NCI-H2227 treated with DMSO at 0.1 percent for 48 hours (cell line): Measurements from ENCODE around the gene NR1I2.

Experiments
- DNase-seq: peaks from one replicate; lab custom pipeline; 2025; lab: John Stamatoyannopoulos, UW

NR1I2 gene

DNA sequence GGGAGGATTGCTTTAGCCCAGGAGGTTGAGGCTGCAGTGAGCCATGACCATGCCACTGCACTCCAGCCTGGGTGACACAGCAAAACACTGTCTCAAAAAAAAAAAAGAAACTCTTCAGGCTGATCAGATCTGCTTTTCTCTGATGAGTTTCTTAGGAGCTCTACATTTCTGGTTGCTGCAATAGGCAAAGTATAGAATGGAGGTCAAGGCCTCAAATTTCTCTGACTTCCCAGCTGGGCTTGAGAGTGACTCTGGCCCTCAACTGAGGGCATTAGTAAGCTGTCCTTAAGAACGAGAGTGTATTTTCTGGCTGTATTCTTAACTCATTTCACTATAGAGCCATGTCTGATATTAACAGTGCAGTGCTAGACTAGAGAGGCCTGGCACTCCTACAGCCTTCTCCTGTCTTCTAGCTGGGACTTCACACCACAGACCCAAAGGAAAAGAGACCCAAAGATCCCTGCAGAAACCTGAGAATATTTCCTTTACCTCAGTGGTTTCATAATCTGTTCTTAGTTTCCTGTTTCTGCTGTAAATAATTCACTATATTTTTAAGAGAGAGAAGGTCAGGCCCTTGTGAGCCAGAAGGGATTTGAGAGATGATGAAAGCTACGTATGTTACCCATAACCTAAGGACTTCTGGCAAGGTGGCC lies 2.0 kb upstream of the NR1I2 start:
- no peak for DNase-seq

DNA sequence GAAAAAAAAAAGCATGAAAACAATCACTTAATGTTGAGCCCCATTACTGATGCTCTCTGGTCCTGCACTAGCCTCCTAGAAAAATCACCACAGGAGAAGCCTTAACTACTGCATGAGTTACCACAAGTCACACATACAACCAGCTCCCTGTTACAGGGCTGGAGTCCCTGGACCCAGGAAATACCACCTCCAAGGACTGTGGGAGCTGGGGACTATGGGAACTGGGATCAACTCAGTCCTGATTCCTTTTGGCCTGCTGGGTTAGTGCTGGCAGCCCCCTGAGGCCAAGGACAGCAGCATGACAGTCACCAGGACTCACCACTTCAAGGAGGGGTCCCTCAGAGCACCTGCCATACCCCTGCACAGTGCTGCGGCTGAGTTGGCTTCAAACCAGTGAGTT lies 559 bp downstream of the NR1I2 start:
- no peak for DNase-seq

GRCh38 chr3:119783255-119783654 lies 1.4 kb downstream of the NR1I2 start:
- DNase-seq, result no peak

GRCh38 chr3:119783883-119784282 lies 2.0 kb downstream of the NR1I2 start:
- no peak for DNase-seq

DNA sequence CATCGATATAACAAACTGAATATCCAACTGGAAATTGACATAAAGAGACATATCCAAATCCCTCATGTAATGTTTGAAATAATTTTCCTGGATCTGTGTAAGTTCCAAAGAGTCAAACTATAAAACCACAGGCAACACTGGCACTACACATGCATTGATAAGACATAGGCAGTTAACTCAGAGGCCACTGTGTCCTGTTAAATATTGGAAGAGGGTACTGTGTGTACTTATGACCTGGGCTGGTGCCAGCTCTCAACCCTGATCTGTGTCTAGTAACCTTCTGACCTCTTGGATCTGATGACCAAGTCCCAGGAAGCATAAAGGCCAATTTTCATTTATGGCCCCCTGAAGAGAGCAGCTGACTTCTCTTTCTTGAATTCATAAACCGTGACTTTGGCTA lies 4.5 kb downstream of the NR1I2 start:
- DNase-seq, result no peak

GRCh38 chr3:119790369-119790768 lies 8.5 kb downstream of the NR1I2 start:
- no peak for DNase-seq

DNA sequence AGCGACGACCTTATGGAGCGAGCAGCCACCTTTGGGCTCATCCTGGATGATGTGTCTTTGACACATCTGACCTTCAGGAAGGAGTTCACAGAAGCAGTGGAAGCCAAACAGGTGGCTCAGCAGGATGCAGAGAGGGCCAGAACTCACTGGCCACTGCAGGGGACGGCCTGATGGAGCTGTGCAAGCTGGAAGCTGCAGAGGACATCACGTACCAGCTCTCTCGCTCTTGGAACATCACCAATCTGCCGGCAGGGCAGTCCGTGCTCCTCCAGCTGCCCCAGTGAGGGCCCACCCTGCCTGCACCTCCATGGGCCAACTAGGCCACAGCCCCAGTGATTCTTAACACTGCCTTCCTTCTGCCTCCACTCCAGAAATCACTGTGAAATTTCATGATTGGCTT lies 10.4 kb downstream of the NR1I2 start:
- DNase-seq, result no peak

GRCh38 chr3:119794401-119794800 lies 12.5 kb downstream of the NR1I2 start:
- no peak for DNase-seq

- no peak for DNase-seq
Measured at GRCh38 chr3:119794971-119795612, 13.2 kb downstream of the NR1I2 start.

- no peak for DNase-seq
Measured at GRCh38 chr3:119795849-119796248, 13.9 kb downstream of the NR1I2 start.

- DNase-seq, result no peak
Measured at GRCh38 chr3:119796368-119796767, 14.5 kb downstream of the NR1I2 start.

DNA sequence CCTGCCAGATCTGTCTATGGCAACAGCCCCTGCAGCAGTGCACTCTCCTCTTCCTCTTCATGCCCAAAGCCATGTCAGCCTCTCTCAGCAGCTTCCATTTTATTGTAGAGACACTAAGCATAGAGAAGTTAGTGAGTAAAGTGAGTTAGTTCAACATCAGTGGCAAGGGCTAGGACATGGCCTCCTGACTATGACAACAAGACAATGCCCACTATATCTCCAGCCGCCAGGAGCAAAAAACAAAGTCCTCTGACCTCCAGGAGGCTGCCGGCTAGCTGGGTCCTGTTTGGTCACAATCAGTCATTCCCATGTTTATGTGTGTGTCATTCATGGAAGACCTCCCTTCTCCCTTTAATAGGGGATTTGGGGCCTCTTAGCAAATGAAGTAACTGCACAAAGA lies 14.9 kb downstream of the NR1I2 start:
- DNase-seq, result no peak

DNA sequence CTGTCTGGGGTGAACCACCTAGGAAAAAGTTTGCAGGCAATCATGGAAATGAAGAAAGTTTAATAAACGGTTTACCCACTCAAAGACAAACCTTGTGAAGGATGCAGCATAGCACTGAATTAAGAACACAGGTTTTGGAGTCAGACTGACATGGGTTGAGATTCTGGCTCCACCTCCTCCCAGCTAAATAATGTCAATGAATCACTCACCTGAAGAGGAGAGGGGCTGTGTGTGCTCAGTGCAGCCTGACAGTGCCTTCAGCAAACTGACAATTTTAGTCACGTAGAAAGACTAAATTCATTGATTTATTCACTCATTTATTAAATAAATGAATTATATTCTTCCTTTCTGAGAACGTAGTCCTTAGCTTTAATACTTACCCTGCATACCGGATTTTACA lies 18.9 kb downstream of the NR1I2 start:
- DNase-seq, result no peak

GRCh38 chr3:119808244-119808643 lies 26.3 kb downstream of the NR1I2 start:
- no peak for DNase-seq

DNA sequence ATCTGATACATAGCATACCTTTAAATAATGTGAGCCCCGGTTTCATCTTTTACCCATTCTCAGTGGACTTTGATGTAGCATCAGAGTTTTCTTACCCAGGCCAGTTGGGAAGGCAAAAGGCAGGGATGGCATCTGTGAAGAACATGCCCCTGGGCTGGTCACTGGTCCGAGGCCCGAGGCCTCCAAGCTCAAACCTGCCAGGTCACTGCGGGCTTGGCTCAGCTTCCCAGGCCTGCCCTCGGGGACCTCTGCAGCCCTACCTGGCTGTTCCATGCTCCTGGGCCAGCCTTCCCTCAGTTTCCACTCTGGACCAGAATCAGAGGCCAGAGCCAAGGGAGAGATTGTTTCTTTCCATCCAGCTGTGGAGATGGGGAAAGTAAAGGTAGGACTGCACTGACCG lies 26.9 kb downstream of the NR1I2 start:
- no peak for DNase-seq

GRCh38 chr3:119809249-119810017 lies 27.5 kb downstream of the NR1I2 start:
- DNase-seq, result no peak

GRCh38 chr3:119810018-119810435 lies 28.1 kb downstream of the NR1I2 start:
- DNase-seq, result no peak

- DNase-seq, result no peak
Measured at GRCh38 chr3:119812491-119813058, 30.7 kb downstream of the NR1I2 start.

DNA sequence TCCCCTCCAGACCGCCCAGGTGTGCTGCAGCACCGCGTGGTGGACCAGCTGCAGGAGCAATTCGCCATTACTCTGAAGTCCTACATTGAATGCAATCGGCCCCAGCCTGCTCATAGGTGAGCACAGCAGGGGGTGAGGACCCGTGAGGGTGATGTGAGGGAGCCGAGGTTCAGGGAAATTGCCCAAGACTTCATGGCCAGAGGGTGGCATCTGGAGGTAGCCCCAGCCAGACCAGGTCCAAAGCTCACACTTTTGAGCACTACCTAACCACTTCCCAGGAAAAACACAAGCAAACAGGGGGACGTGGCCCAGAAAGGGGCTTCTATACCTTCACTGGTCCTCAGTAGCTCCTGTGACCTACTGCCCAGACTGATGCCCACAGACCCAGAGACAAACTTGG lies 33.8 kb downstream of the NR1I2 start:
- DNase-seq, result no peak

DNA sequence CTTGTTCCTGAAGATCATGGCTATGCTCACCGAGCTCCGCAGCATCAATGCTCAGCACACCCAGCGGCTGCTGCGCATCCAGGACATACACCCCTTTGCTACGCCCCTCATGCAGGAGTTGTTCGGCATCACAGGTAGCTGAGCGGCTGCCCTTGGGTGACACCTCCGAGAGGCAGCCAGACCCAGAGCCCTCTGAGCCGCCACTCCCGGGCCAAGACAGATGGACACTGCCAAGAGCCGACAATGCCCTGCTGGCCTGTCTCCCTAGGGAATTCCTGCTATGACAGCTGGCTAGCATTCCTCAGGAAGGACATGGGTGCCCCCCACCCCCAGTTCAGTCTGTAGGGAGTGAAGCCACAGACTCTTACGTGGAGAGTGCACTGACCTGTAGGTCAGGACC lies 35.2 kb downstream of the NR1I2 start:
- no peak for DNase-seq

- DNase-seq, result no peak
Measured at GRCh38 chr3:119817583-119818363, 35.9 kb downstream of the NR1I2 start.

- no peak for DNase-seq
Measured at GRCh38 chr3:119818937-119819336, 37.0 kb downstream of the NR1I2 start.
